NCI-H1092 (cell line): ENCODE results near the gene SLC31A2.

Experiments used
- DNase-seq: peaks from one replicate; lab custom pipeline; 2025; lab: John Stamatoyannopoulos, UW

SLC31A2 gene

GRCh38 chr9:113186137-113186755 is 35.4 kb downstream of the SLC31A2 start:
- DNase-seq: no peak

GRCh38 chr9:113187929-113188595 is 37.3 kb downstream of the SLC31A2 start:
- no peak for DNase-seq

GRCh38 chr9:113192455-113192854 is 41.6 kb downstream of the SLC31A2 start:
- no peak for DNase-seq

GRCh38 chr9:113199683-113200329 is 49.0 kb downstream of the SLC31A2 start:
- no peak for DNase-seq

GRCh38 chr9:113205432-113205831 is 54.6 kb downstream of the SLC31A2 start:
- DNase-seq: no peak

GRCh38 chr9:113205861-113206260 is 55.1 kb downstream of the SLC31A2 start:
- DNase-seq: no peak

- DNase-seq: no peak
These were observed 60.0 kb downstream of the SLC31A2 start for GRCh38 chr9:113210815-113211214.
